IPS-NIHi11 (cell line): ENCODE results near the gene SKA3.
"Not testable (repeated sequence)": the region's sequence is repeated elsewhere in the genome, so short reads cannot be mapped to it uniquely, and the experiment has no call there.

ENCODE experiments used
- DNase-seq: peaks from one replicate; pipeline ENCODE4 v3.0.0; 2012; ENCODE audit warnings: mixed read lengths, low spot score

SKA3 gene

GRCh38 chr13:21165606-21166005, 10.7 kb downstream of the SKA3 start:
- not testable (repeated sequence) for DNase-seq

- DNase-seq = no peak
Observed at GRCh38 chr13:21164631-21165030, 11.7 kb downstream of the SKA3 start.

- DNase-seq = peak; percentile 15
Observed at GRCh38 chr13:21152251-21152899, 24.0 kb downstream of the SKA3 start.

GRCh38 chr13:21150013-21150412, 26.3 kb downstream of the SKA3 start:
- no peak for DNase-seq

- no peak for DNase-seq
Observed at GRCh38 chr13:21149568-21149967, 26.8 kb downstream of the SKA3 start.

GRCh38 chr13:21148557-21149258, 27.6 kb downstream of the SKA3 start:
- DNase-seq = no peak

GRCh38 chr13:21147827-21148226, 28.5 kb downstream of the SKA3 start:
- no peak for DNase-seq

- no peak for DNase-seq
Observed at GRCh38 chr13:21142766-21143165, 33.6 kb downstream of the SKA3 start.

GRCh38 chr13:21139374-21139773, 37.0 kb downstream of the SKA3 start:
- no peak for DNase-seq

- DNase-seq = no peak
Observed at GRCh38 chr13:21138561-21138960, 37.8 kb downstream of the SKA3 start.

- DNase-seq = no peak
Observed at GRCh38 chr13:21137696-21138095, 38.7 kb downstream of the SKA3 start.

- not testable (repeated sequence) for DNase-seq
Observed at GRCh38 chr13:21135833-21136232, 40.5 kb downstream of the SKA3 start.

- no peak for DNase-seq
Observed at GRCh38 chr13:21134475-21134874, 41.9 kb downstream of the SKA3 start.

GRCh38 chr13:21133077-21133476, 43.3 kb downstream of the SKA3 start:
- no peak for DNase-seq

GRCh38 chr13:21130116-21130515, 46.2 kb downstream of the SKA3 start:
- no peak for DNase-seq

- DNase-seq = peak; percentile 64
Observed at GRCh38 chr13:21124852-21125251, 51.5 kb downstream of the SKA3 start.

GRCh38 chr13:21123956-21124355, 52.4 kb downstream of the SKA3 start:
- peak; percentile 54 for DNase-seq

GRCh38 chr13:21121616-21122015, 54.7 kb downstream of the SKA3 start:
- no peak for DNase-seq

GRCh38 chr13:21120191-21120590, 56.2 kb downstream of the SKA3 start:
- DNase-seq = no peak

GRCh38 chr13:21119526-21119925, 56.8 kb downstream of the SKA3 start:
- DNase-seq = no peak

GRCh38 chr13:21118180-21118579, 58.2 kb downstream of the SKA3 start:
- no peak for DNase-seq

- no peak for DNase-seq
Observed at GRCh38 chr13:21117104-21117809, 59.1 kb downstream of the SKA3 start.

GRCh38 chr13:21116141-21116540, 60.2 kb downstream of the SKA3 start:
- DNase-seq = no peak
